ENCODE results near the gene ZNF652.

- TF ChIP-seq GATA2 (IDR thresholded peaks at IDR 0.05; ENCODE audit: low read depth, low read length) (no peak), GATA3 (IDR thresholded peaks at IDR 0.05; ENCODE audit: low read depth, low read length) (no peak)
These were observed 73.7 kb downstream of the ZNF652 start for GRCh38 chr17:49288388-49288787.
